Left renal pelvis (tissue), 4 donors: ENCODE results near the gene PREX1. TPM values are rescaled to one million over a fixed set of nuclear protein-coding genes. Genes with fewer than 3 reads are reported as not detected.
"Not testable (repeated sequence)": the region's sequence is repeated elsewhere in the genome, so short reads cannot be mapped to it uniquely, and the experiment has no call there.

Experiments
- DNase-seq, 4 donors: peaks; one replicate each; pipeline ENCODE4 v3.0.0-alpha.2; 2013; ENCODE audit warnings: low read depth in 4 of 4, low spot score in 3 of 4
- polyA plus RNA-seq, 4 donors: library from polyadenylated mRNA; unstranded; fragments of 120-200 nt; gene quantifications; one replicate each; pipeline ENCODE4 v1.2.1, GENCODE V29; 2013; ENCODE audit not compliant: insufficient read length in 4 of 4

The PREX1 gene
- polyA plus RNA-seq, 4 donors, result 11.2 to 14.5 (median 14.3) TPM

GRCh38 chr20:48813446-48813747, 14.4 kb downstream of the PREX1 start:
- DNase-seq, result no peak

GRCh38 chr20:48812600-48813445, 15.0 kb downstream of the PREX1 start:
- DNase-seq, result no peak

- not testable (repeated sequence) for DNase-seq
Measured at GRCh38 chr20:48812114-48812513, 15.7 kb downstream of the PREX1 start.

- no peak for DNase-seq
Measured at GRCh38 chr20:48809673-48810072, 18.1 kb downstream of the PREX1 start.

GRCh38 chr20:48808382-48809034, 19.3 kb downstream of the PREX1 start:
- DNase-seq, result no peak

GRCh38 chr20:48807586-48808381, 20.0 kb downstream of the PREX1 start:
- no peak for DNase-seq

- DNase-seq, result no peak
Measured at GRCh38 chr20:48807051-48807450, 20.7 kb downstream of the PREX1 start.

- no peak for DNase-seq
Measured at GRCh38 chr20:48805716-48806115, 22.1 kb downstream of the PREX1 start.

GRCh38 chr20:48805286-48805685, 22.5 kb downstream of the PREX1 start:
- DNase-seq, result no peak

GRCh38 chr20:48804300-48804980, 23.4 kb downstream of the PREX1 start:
- no peak for DNase-seq

GRCh38 chr20:48803176-48804053, 24.4 kb downstream of the PREX1 start:
- no peak for DNase-seq

GRCh38 chr20:48802647-48803046, 25.2 kb downstream of the PREX1 start:
- no peak for DNase-seq

- no peak for DNase-seq
Measured at GRCh38 chr20:48802216-48802615, 25.6 kb downstream of the PREX1 start.

- DNase-seq, result no peak
Measured at GRCh38 chr20:48801197-48801596, 26.6 kb downstream of the PREX1 start.

- DNase-seq, result no peak
Measured at GRCh38 chr20:48800177-48800576, 27.6 kb downstream of the PREX1 start.

GRCh38 chr20:48799328-48800105, 28.3 kb downstream of the PREX1 start:
- DNase-seq, result no peak

GRCh38 chr20:48797850-48798747, 29.7 kb downstream of the PREX1 start:
- DNase-seq, result no peak

GRCh38 chr20:48797275-48797825, 30.4 kb downstream of the PREX1 start:
- no peak for DNase-seq
